Natural killer cell (primary cell): ENCODE data around the gene ZBTB32. TPM values are rescaled to one million over a fixed set of nuclear protein-coding genes. Genes with fewer than 3 reads are reported as not detected.

Experiments used
- ATAC-seq, 3 donors: fragments of 150-1000 bp in 2 of 3; fragments of 200-7000 bp in 1 of 3; cut with Tn5 transposase; 1 replicate in 1 of 3; 2 replicates in 2 of 3; pipeline ENCODE4 v1.10.0; 2021; ENCODE audit warnings: mild to moderate bottlenecking in 2 of 3, moderate library complexity in 2 of 3
- DNase-seq, 2 donors: peaks; one replicate each; pipeline versions ENCODE4 v3.0.0 to v3.0.0-alpha.2; 2013 to 2021; ENCODE audit warnings: mixed read lengths in 1 of 2
- H3K27ac ChIP-seq: one replicate; pipeline ENCODE4 v1.5.1; 2013; ENCODE audit warnings: mild to moderate bottlenecking, low read length
- H3K27me3 ChIP-seq: one replicate; pipeline ENCODE4 v1.6.1; 2013; ENCODE audit warnings: low read length; ENCODE audit not compliant: control insufficient read depth, insufficient read depth
- H3K36me3 ChIP-seq: one replicate; pipeline ENCODE4 v1.6.1; 2013; ENCODE audit warnings: low read length; ENCODE audit not compliant: control insufficient read depth, insufficient read depth
- H3K4me1 ChIP-seq: one replicate; pipeline ENCODE4 v1.6.1; 2013; ENCODE audit warnings: low read length; ENCODE audit not compliant: control insufficient read depth, insufficient read depth
- H3K4me3 ChIP-seq: one replicate; pipeline ENCODE4 v1.5.1; 2013; ENCODE audit warnings: low read length
- H3K9me3 ChIP-seq: one replicate; pipeline ENCODE4 v1.6.1; 2013; ENCODE audit warnings: low read length; ENCODE audit not compliant: control insufficient read depth, insufficient read depth
- H3K27ac Mint-ChIP-seq, 2 donors: one replicate each; pipeline ENCODE4 v1.8.0; 2022; ENCODE audit warnings: mild to moderate bottlenecking in 2 of 2, mixed read lengths in 2 of 2, moderate library complexity in 1 of 2
- H3K27me3 Mint-ChIP-seq, 2 donors: one replicate each; pipeline ENCODE4 v1.8.0; 2022; ENCODE audit warnings: low read depth in 2 of 2, mixed read lengths in 2 of 2
- H3K36me3 Mint-ChIP-seq: one replicate; pipeline ENCODE4 v1.8.0; 2022; ENCODE audit warnings: mixed read lengths
- H3K4me1 Mint-ChIP-seq, 2 donors: one replicate each; pipeline ENCODE4 v1.8.0; 2022; ENCODE audit warnings: mixed read lengths in 2 of 2
- H3K4me3 Mint-ChIP-seq: one replicate; pipeline ENCODE4 v1.8.0; 2022; ENCODE audit warnings: mild to moderate bottlenecking, moderate library complexity, mixed read lengths
- H3K9me3 Mint-ChIP-seq, 2 donors: one replicate each; pipeline ENCODE4 v1.8.0; 2022; ENCODE audit warnings: mixed read lengths in 2 of 2
- WGBS: methylation state at CpG from one replicate; pipeline ENCODE4 v1.1.7; 2013; ENCODE audit warnings: missing lambda C conversion rate; ENCODE audit not compliant: insufficient coverage; 5-methylcytosine and 5-hydroxymethylcytosine counted together
- intact Hi-C: fragments of 100-400 bp; cut with micrococcal nuclease; formaldehyde crosslinking; loops from one replicate; pipeline ENCODE4 v1.14.2; 2022
- total RNA-seq, 4 donors: library from RNA; stranded (reverse); fragments of 120-200 nt in 1 of 4; gene quantifications; one replicate each; pipeline versions ENCODE4 v1.2.3 to v1.2.4, GENCODE V29; 2013 to 2022
- TF ChIP-seq, protein P1 (sequence below): fragments of 200-600 bp; IDR thresholded peaks from one replicate; pipeline ENCODE4 v1.8.0; 2022; ENCODE audit warnings: antibody characterized with exemption

ZBTB32 gene
- total RNA-seq, 3 donors from 2014 or later (not counting 1 experiment from before 2014, with no cell fraction given), result 0.27 to 1.8 (median 0.35) TPM

DNA sequence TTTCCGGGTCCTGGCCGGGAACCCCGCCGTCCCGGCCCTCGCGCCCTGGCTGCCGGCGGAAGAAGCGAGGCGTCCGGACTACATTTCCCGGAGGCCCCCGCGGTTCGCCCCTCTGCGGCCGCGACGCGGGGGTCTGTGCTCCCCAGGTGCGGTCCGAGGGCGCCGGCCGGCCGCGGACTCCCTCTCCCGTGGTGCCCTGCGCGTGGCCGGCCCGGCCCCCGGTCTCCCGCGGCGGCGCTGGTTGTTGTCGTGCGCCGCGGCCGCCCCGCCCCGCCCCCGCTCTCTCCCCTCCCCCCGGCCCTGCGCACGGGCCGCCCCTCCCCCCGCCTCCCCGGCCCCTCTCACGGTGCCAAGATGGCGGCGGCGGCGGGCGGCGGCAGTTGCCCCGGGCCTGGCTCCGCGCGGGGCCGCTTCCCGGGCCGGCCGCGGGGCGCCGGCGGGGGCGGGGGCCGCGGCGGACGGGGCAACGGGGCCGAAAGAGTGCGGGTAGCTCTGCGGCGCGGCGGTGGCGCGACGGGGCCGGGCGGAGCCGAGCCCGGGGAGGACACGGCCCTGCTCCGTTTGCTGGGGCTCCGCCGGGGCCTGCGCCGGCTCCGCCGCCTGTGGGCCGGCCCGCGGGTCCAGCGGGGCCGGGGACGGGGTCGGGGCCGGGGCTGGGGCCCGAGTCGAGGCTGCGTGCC, 13.4 kb downstream of the ZBTB32 start, which contains the start of gene KMT2B:
Gene KMT2B (plus strand): TSS at position 339 of the 680 bp plus-strand sequence. CDS start 16 bp downstream, at position 355.
- DNase-seq, result no peak
- Histone ChIP-seq H3K4me1 (peaks cover 41% of the 10 kb centered on the region), H3K36me3 (peaks cover 17% of the 10 kb centered on the region), H3K27ac (peak within 1 kb of the TSS; percentile 79), H3K4me3 (peak within 1 kb of the TSS; percentile 86), H3K9me3 (no peaks in the 10 kb centered on the region), H3K27me3 (no peaks in the 10 kb centered on the region)
- Mint-ChIP-seq H3K27ac (peak within 1 kb of the TSS; percentile 94 to 98), H3K4me3 (peak within 1 kb of the TSS; percentile 99), H3K36me3 (no peaks in the 10 kb centered on the region), H3K4me1 (peaks cover 16 to 64% of the 10 kb centered on the region in 2 donors), H3K27me3 (no peaks in the 10 kb centered on the region), H3K9me3 (no peaks in the 10 kb centered on the region)
- peak; percentile 39 to 66 (median 57) for ATAC-seq
- TF ChIP-seq, protein P1, sequence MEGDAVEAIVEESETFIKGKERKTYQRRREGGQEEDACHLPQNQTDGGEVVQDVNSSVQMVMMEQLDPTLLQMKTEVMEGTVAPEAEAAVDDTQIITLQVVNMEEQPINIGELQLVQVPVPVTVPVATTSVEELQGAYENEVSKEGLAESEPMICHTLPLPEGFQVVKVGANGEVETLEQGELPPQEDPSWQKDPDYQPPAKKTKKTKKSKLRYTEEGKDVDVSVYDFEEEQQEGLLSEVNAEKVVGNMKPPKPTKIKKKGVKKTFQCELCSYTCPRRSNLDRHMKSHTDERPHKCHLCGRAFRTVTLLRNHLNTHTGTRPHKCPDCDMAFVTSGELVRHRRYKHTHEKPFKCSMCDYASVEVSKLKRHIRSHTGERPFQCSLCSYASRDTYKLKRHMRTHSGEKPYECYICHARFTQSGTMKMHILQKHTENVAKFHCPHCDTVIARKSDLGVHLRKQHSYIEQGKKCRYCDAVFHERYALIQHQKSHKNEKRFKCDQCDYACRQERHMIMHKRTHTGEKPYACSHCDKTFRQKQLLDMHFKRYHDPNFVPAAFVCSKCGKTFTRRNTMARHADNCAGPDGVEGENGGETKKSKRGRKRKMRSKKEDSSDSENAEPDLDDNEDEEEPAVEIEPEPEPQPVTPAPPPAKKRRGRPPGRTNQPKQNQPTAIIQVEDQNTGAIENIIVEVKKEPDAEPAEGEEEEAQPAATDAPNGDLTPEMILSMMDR, result no peak
- WGBS, result under 1% methylated on average over 102 of the region's 109 CpGs
- intact Hi-C loops, result loop anchor here (1.0 to 2.0 kb wide), 7 partner anchors 22 to 213 kb away; partner anchors contain the start of genes PSENEN, RBM42 and U2AF1L4

- ATAC-seq (no peak), DNase-seq (peak; percentile 34 to 65)
- H3K27ac Mint-ChIP-seq, result peak overlapping the region; percentile 63 to 76
- no peaks in the 10 kb centered on the region for H3K27me3 ChIP-seq
- H3K9me3 Mint-ChIP-seq, result no peaks in the 10 kb centered on the region
- peaks cover 16 to 64% of the 10 kb centered on the region in 2 donors for H3K4me1 Mint-ChIP-seq
- peak overlapping the region; percentile 49 for H3K4me3 ChIP-seq
- peaks cover 24% of the 10 kb centered on the region for H3K36me3 ChIP-seq
- TF ChIP-seq, protein P1, result no peak
- peaks cover 41% of the 10 kb centered on the region for H3K4me1 ChIP-seq
- under 1% methylated on average over 42 of the region's 42 CpGs for WGBS
- H3K36me3 Mint-ChIP-seq, result no peaks in the 10 kb centered on the region
- H3K9me3 ChIP-seq, result no peaks in the 10 kb centered on the region
- peak overlapping the region; percentile 22 for H3K27ac ChIP-seq
- intact Hi-C loops, result no loop called here
- H3K27me3 Mint-ChIP-seq, result no peaks in the 10 kb centered on the region
- peak overlapping the region; percentile 87 for H3K4me3 Mint-ChIP-seq
These were observed 14.1 kb downstream of the ZBTB32 start for GRCh38 chr19:35718345-35719041.

GRCh38 chr19:35719402-35720162, 15.2 kb downstream of the ZBTB32 start:
- no peak for ATAC-seq
- Histone ChIP-seq H3K4me1 (peaks cover 37% of the 10 kb centered on the region), H3K36me3 (peaks cover 33% of the 10 kb centered on the region), H3K4me3 (no peak overlapping the region), H3K9me3 (no peaks in the 10 kb centered on the region), H3K27ac (no peak overlapping the region), H3K27me3 (no peaks in the 10 kb centered on the region)
- WGBS, result 96% methylated on average over 32 of the region's 32 CpGs
- intact Hi-C loops, result no loop called here
- Mint-ChIP-seq H3K4me3 (peak overlapping the region; percentile 87), H3K27ac (peak overlapping the region; percentile 63 to 76), H3K36me3 (no peaks in the 10 kb centered on the region), H3K27me3 (no peaks in the 10 kb centered on the region), H3K9me3 (no peaks in the 10 kb centered on the region), H3K4me1 (peaks cover 16 to 60% of the 10 kb centered on the region in 2 donors)
- TF ChIP-seq, protein P1, result no peak
- no peak for DNase-seq
